Superior temporal gyrus (tissue), 1 donor: ENCODE measurements around the gene OOSP4A.
"Not testable (repeated sequence)": the region's sequence is repeated elsewhere in the genome, so short reads cannot be mapped to it uniquely, and the experiment has no call there.

Experiments used
- DNase-seq: peaks from one replicate; pipeline ENCODE4 v3.0.0-alpha.2; 2016; ENCODE audit errors: extremely low spot score

OOSP4A gene

GRCh38 chr11:59981106-59981770, 17.4 kb downstream of the OOSP4A start:
- DNase-seq = no peak

DNA sequence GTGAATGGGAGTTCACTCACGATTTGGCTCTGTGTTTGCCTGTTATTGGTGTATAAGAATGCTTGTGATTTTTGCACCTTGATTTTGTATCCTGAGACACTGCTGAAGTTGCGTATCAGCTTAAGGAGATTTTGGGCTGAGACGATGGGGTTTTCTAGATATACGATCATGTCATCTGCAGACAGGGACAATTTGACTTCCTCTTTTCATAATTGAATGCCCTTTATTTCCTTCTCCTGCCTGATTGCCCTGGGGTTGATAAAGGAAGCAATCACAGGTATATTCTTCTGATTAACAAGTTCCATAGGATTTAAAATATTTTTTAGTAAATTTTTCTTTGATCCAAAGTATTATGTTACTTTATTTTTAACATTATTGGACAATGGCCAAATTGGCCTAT, 18.2 kb downstream of the OOSP4A start:
- not testable (repeated sequence) for DNase-seq

DNA sequence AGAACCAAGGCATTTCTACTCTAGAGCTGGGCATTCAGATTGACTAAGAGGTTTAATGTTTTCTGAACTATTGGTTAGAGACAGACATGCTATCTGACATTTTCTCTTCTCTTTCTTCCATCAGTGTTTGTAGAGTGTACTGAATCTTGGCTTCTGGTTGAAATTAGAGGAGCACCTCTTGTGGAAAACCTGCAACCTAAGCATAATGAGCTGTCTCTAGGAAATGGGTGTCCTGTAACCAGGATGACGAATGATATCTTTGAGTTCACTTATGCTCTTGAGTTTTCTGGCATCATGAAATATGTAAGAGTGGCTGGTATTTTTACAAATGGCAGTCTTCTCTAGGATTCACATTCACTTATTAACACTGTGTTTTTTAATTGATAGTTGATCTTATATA, 19.4 kb downstream of the OOSP4A start:
- DNase-seq = no peak

GRCh38 chr11:59984368-59984767, 20.5 kb downstream of the OOSP4A start:
- DNase-seq = no peak

- no peak for DNase-seq
Measured at GRCh38 chr11:59990421-59990820, 26.6 kb downstream of the OOSP4A start.

DNA sequence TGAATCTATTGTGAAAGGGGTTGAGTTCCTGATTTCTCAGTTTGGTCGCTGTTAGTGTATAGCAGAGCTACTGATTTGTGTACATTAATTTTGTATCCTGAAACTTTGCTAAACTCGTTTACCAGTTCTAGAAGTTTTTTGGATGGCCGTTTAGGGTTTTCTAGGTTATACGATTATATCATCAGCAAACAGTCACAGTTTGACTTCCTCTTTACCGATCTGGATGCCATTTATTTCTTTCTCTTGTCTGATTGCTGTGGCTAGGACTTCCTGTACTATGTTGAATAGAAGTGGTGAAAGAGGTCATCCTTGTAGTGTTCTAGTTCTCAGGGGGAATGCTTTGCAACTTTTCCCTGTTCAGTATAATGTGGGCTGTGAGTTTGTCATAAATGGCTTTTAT, 28.6 kb downstream of the OOSP4A start:
- no peak for DNase-seq

GRCh38 chr11:59997800-59998199, 34.0 kb downstream of the OOSP4A start:
- no peak for DNase-seq

- DNase-seq = no peak
Measured at GRCh38 chr11:59999691-60000090, 35.9 kb downstream of the OOSP4A start.

- no peak for DNase-seq
Measured at GRCh38 chr11:60003729-60004128, 39.9 kb downstream of the OOSP4A start.

DNA sequence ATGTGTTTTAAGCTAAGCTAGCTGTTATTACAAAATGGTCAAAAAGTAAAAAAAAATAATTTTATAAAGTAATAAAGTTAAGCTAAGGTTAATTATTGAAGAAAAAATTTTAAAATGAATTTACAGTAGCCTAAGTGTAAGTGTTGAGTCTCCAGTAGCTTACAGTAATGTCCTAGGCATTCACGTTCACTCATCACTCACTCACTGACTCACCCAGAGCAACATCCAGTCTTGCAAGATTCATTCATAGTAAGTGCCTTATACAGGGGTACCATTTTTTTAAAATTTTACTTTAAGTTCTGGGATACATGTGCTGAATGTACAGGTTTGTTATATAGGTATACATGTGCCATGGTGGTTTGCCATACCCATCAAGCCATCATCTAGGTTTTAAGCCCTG, 41.5 kb downstream of the OOSP4A start:
- no peak for DNase-seq

GRCh38 chr11:60016881-60017280, 53.0 kb downstream of the OOSP4A start, which contains the start of gene OOSP4B:
Gene OOSP4B (plus strand): TSS chr11:60017181.
- no peak for DNase-seq

- DNase-seq = no peak
Measured at GRCh38 chr11:60018058-60018457, 54.2 kb downstream of the OOSP4A start.
